Heart left ventricle (tissue), 16 donors: ENCODE measurements around the gene NCBP2. TPM values are rescaled to one million over a fixed set of nuclear protein-coding genes. Genes with fewer than 3 reads are reported as not detected.
A peak's percentile ranks its signal among the peaks of the same experiment; 100 is the strongest.

Experiments
- ATAC-seq, 4 donors: fragments of 200-7000 bp; cut with Tn5 transposase; one replicate each; pipeline ENCODE4 v1.9.1; 2020 to 2022; ENCODE audit warnings: moderate library complexity in 4 of 4, mild to moderate bottlenecking in 3 of 4, moderate number of reproducible peaks in 1 of 4
- DNase-seq, 5 donors: peaks; one replicate each; pipeline ENCODE4 v3.0.0-alpha.2; 2020
- H3K27ac ChIP-seq, 12 donors: fragments of 200-600 bp; sonication (generic) in 4 of 12; one replicate each; pipeline versions ENCODE4 v1.5.0 to v1.8.0; 2016 to 2022; ENCODE audit warnings: mild to moderate bottlenecking in 2 of 12
- H3K27me3 ChIP-seq, 9 donors: fragments of 200-600 bp; sonication (generic) in 2 of 9; one replicate each; pipeline versions ENCODE4 v1.5.1 to v1.8.0; 2016 to 2022; ENCODE audit warnings: mild to moderate bottlenecking in 3 of 9
- H3K36me3 ChIP-seq, 9 donors: fragments of 200-600 bp; sonication (generic) in 2 of 9; one replicate each; pipeline versions ENCODE4 v1.5.0 to v1.8.0; 2018 to 2022; ENCODE audit warnings: mild to moderate bottlenecking in 2 of 9
- H3K4me1 ChIP-seq, 12 donors: fragments of 200-600 bp; sonication (generic) in 4 of 12; one replicate each; pipeline versions ENCODE4 v1.5.0 to v1.8.0; 2016 to 2022; ENCODE audit warnings: mild to moderate bottlenecking in 3 of 12
- H3K4me3 ChIP-seq, 12 donors: fragments of 200-600 bp; sonication (generic) in 4 of 12; one replicate each; pipeline versions ENCODE4 v1.5.0 to v1.8.0; 2017 to 2022; ENCODE audit warnings: mild to moderate bottlenecking in 9 of 12, moderate library complexity in 4 of 12
- H3K9me3 ChIP-seq, 12 donors: fragments of 200-600 bp; sonication (generic) in 4 of 12; one replicate each; pipeline versions ENCODE4 v1.5.0 to v1.8.0; 2016 to 2022; ENCODE audit warnings: mild to moderate bottlenecking in 1 of 12
- CTCF ChIP-seq, 12 donors: fragments of 200-600 bp; sonication (generic) in 4 of 12; IDR thresholded peaks; one replicate each; pipeline versions ENCODE4 v1.5.0 to v1.8.0; 2018 to 2022; ENCODE audit warnings: antibody characterized with exemption in 12 of 12, mild to moderate bottlenecking in 5 of 12
- POLR2A ChIP-seq, 2 donors: fragments of 450-650 bp; IDR thresholded peaks; one replicate each; pipeline ENCODE4 v1.6.1; 2017; ENCODE audit warnings: antibody characterized with exemption in 2 of 2, mild to moderate bottlenecking in 2 of 2, moderate library complexity in 2 of 2
- WGBS, 4 donors: extraction: QIAGEN DNeasy Blood & Tissue Kit in 2 of 4; methylation state at CpG; one replicate each; pipeline versions ENCODE4 v1.1.5 to v1.1.7; 2013 to 2018; 5-methylcytosine and 5-hydroxymethylcytosine counted together
- intact Hi-C, 10 donors: fragments of 100-400 bp; cut with DNase I; formaldehyde crosslinking; loops; one replicate each; pipeline versions ENCODE4 v1.11.1 to v1.14.2; 2022
- polyA plus RNA-seq, 2 donors: library from polyadenylated mRNA; stranded (reverse); fragments of 200-250 nt; gene quantifications; one replicate each; pipeline ENCODE4 v1.2.3, GENCODE V29; 2013
- total RNA-seq, 9 donors: library from RNA; depleted of rRNA in 2 of 9; stranded (reverse); fragments of >200 nt in 2 of 9; fragmentation: NEBNext Ultra II Directional in 3 of 9; extraction: Animal tissue kit (Norgen Biotek cat#: 25700) in 3 of 9; gene quantifications; one replicate each; pipeline versions ENCODE4 v1.1.0 to v1.2.4, GENCODE V29; 2016 to 2023
- donor health status: ischemic (EF 13 %, LVEDD 7.1; RV severe dilation, severe dysfunction).
- donor health status: healthy with polysubstance abuse.
- donor health status: DM: no; HTN: yes; CAD: no.
- donor health status: DM: no; HTN: no; CAD: no.
- donor health status: ischemic (EF 25% LVEDD 6.9; RV normal size, moderate dysfunction).
- donor health status: ischemic (EF 25% LVEDD 5.7; RV mildly dilated, moderate dysfunction).
- donor health status: healthy.
- donor health status: DM: yes; HTN: yes; CAD: no.
- donor health status: ischemic (EF 35%, LVEDD 5.7; RV mildly dilated, moderate dysfunction).
- donor health status: nonischemic (EF 11% LVEDD 7.7; RV severe dilation, severe dysfunction).
- donor health status: DM: yes; HTN: yes; CAD: no.
- donor health status: PGD.
- donor health status: ischemic (EF 29% LVEDD 5.4; RV normal size, mild dysfunction).
- donor health status: nonischemic (EF 23%, LVEDD 6.1; RV moderate dilation, normal function).

The NCBP2 gene
- total and polyA plus RNA-seq, 11 donors: 20.7 to 55.5 (median 38.9) TPM

- no peak overlapping the region for H3K27ac ChIP-seq
- no peak overlapping the region for H3K4me3 ChIP-seq
- H3K36me3 ChIP-seq: no peaks in the 10 kb centered on the region
- peaks cover 0 to 8% (median 0%) of the 10 kb centered on the region in 12 donors for H3K4me1 ChIP-seq
- peaks cover 0 to 16% (median 7%) of the 10 kb centered on the region in 12 donors for H3K9me3 ChIP-seq
- H3K27me3 ChIP-seq: peaks cover 0 to 5% (median 0%) of the 10 kb centered on the region in 9 donors
- no peak for ATAC-seq
- intact Hi-C loops: loop anchor here in 6 of 10 donors (2.0 to 10.0 kb wide), 4 partner anchors 205 to 209 kb away; no protein-coding TSS in a partner anchor
- TF ChIP-seq CTCF (IDR thresholded peaks at IDR 0.05): no peak
- TF ChIP-seq POLR2A (IDR thresholded peaks at IDR 0.05): no peak
- peak in 2 of 5 donors; percentile 7 to 12 for DNase-seq
- 84 to 88% (median 86%) methylated on average over 10 of the region's 10 CpGs for WGBS, 4 donors
These were observed 37.2 kb upstream of the NCBP2 start for GRCh38 chr3:196979545-196979944.

- Histone ChIP-seq H3K4me1 (peaks cover 0 to 8% (median 0%) of the 10 kb centered on the region in 12 donors), H3K36me3 (no peaks in the 10 kb centered on the region), H3K27me3 (no peaks in the 10 kb centered on the region), H3K4me3 (no peak overlapping the region), H3K9me3 (no peaks in the 10 kb centered on the region), H3K27ac (no peak overlapping the region)
- DNase-seq (peak in 2 of 5 donors; percentile 1 to 20), ATAC-seq (no peak)
- WGBS, 4 donors: 73 to 90% (median 84%) methylated on average over 11 of the region's 11 CpGs
- TF ChIP-seq CTCF (IDR thresholded peaks at IDR 0.05) (no peak), POLR2A (IDR thresholded peaks at IDR 0.05) (no peak)
- intact Hi-C loops: loop anchor here in 4 of 10 donors (5.0 to 10.0 kb wide), 2 partner anchors 208 to 210 kb away; no protein-coding TSS in a partner anchor
These were observed 34.6 kb upstream of the NCBP2 start for GRCh38 chr3:196976941-196977340.

GRCh38 chr3:196975349-196975748 is 33.0 kb upstream of the NCBP2 start:
- peaks cover 0 to 8% (median 0%) of the 10 kb centered on the region in 12 donors for H3K4me1 ChIP-seq
- TF ChIP-seq CTCF (IDR thresholded peaks at IDR 0.05): no peak
- no peak for TF ChIP-seq POLR2A (IDR thresholded peaks at IDR 0.05)
- no peak for DNase-seq
- ATAC-seq: no peak
- no peaks in the 10 kb centered on the region for H3K36me3 ChIP-seq
- no peaks in the 10 kb centered on the region for H3K27me3 ChIP-seq
- no peak overlapping the region for H3K27ac ChIP-seq
- H3K9me3 ChIP-seq: no peaks in the 10 kb centered on the region
- intact Hi-C loops: loop anchor here in 4 of 10 donors (5.0 to 10.0 kb wide), 2 partner anchors 209 to 212 kb away; no protein-coding TSS in a partner anchor
- H3K4me3 ChIP-seq: no peak overlapping the region
- 60 to 75% (median 64%) methylated on average over 4 of the region's 4 CpGs for WGBS, 4 donors

GRCh38 chr3:196974661-196975060 is 32.3 kb upstream of the NCBP2 start:
- H3K27me3 ChIP-seq: no peaks in the 10 kb centered on the region
- no peak for ATAC-seq
- 77 to 91% (median 82%) methylated on average over 5 of the region's 5 CpGs for WGBS, 4 donors
- H3K4me1 ChIP-seq: peaks cover 0 to 10% (median 0%) of the 10 kb centered on the region in 12 donors
- intact Hi-C loops: loop anchor here in 5 of 10 donors (5.0 to 10.0 kb wide), 4 partner anchors 137 to 367 kb away; no protein-coding TSS in a partner anchor
- TF ChIP-seq POLR2A (IDR thresholded peaks at IDR 0.05): no peak
- TF ChIP-seq CTCF (IDR thresholded peaks at IDR 0.05): no peak
- no peak overlapping the region for H3K4me3 ChIP-seq
- peak in 2 of 5 donors; percentile 4 to 7 for DNase-seq
- no peak overlapping the region for H3K27ac ChIP-seq
- H3K36me3 ChIP-seq: no peaks in the 10 kb centered on the region
- H3K9me3 ChIP-seq: no peaks in the 10 kb centered on the region
